ENCODE measurements around the gene HRH1.

DNA sequence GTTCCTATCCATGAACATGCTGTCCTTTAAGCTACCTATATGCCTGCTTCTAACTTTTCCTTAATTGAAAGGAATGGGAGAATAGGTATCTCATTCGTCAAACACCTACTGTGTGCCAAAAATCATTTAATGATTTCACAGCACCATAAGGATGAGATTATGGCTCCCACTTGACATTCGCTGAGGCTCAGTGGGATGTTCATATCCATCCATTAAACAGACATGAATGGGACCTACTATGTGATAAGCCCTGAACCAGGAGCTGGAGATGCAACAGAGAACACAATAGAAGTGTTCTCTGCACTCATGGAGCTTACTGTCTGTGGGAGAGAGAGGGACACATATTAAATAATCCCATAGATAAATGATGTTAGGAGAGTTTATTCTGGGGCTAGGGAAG is 49.7 kb downstream of the HRH1 start:
- TF ChIP-seq, protein P1, sequence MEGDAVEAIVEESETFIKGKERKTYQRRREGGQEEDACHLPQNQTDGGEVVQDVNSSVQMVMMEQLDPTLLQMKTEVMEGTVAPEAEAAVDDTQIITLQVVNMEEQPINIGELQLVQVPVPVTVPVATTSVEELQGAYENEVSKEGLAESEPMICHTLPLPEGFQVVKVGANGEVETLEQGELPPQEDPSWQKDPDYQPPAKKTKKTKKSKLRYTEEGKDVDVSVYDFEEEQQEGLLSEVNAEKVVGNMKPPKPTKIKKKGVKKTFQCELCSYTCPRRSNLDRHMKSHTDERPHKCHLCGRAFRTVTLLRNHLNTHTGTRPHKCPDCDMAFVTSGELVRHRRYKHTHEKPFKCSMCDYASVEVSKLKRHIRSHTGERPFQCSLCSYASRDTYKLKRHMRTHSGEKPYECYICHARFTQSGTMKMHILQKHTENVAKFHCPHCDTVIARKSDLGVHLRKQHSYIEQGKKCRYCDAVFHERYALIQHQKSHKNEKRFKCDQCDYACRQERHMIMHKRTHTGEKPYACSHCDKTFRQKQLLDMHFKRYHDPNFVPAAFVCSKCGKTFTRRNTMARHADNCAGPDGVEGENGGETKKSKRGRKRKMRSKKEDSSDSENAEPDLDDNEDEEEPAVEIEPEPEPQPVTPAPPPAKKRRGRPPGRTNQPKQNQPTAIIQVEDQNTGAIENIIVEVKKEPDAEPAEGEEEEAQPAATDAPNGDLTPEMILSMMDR (IDR thresholded peaks at IDR 0.05; ENCODE audit: insufficient read depth, low read length, poor library complexity, severe bottlenecking) = no peak
- TF ChIP-seq EZH2phosphoT487 (conservative IDR thresholded peaks at IDR 0.05; ENCODE audit: low read length) = no peak
